GM23338 (cell line): ENCODE data around the gene JDP2.

ENCODE experiments used
- TF ChIP-seq, protein P1 (sequence below): IDR thresholded peaks from one replicate; pipeline ENCODE4 v1.6.1; 2018; ENCODE audit warnings: antibody characterized with exemption; ENCODE audit not compliant: unreplicated experiment
- TF ChIP-seq, protein P2 (sequence below), 2 experiments: fragments of 200-600 bp in 1 of 2; sonication (generic) in 1 of 2; conservative IDR thresholded peaks; 2 replicates each; pipeline versions ENCODE4 v1.5.1 to v1.6.1; 2016 to 2017; ENCODE audit warnings: antibody characterized with exemption in 2 of 2, low read depth in 2 of 2, mild to moderate bottlenecking in 2 of 2, moderate library complexity in 1 of 2

DNA sequence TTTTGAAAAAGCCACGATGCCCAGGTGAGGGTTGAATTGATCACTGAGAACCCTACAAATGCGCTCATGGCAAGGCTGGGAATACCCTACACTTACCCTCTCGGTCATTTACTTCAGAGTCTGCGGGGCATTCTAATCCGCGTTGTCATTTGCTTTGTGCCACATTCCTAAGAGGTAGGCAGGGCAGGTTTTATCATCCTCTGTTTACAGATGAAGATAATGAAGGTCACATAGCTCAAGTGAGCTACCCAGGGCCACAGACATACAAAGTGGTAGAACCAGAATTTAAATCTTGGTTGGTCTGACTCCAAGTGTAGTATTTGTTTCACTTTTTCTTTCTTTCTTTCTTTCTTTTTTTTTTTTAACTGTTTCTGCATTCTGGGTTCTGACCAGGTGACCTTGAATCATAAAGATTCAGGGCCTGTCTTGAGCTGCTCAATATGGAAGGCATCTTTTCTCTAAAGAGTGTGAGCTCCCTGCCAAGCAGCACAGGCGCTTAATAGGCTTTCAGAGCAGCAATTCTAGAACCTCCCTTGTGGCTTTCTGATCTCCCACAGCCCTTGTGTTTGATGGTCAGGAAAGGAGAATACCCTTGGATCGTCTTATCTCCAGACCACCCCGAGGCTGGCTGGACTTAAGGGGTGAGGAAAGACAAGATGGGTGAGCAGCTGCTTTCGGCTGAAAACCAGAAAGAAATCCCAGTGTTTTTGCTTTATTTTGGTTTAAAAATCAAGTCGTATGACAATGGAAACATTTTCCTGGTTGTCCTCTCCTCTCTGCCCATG is 93.8 kb downstream of the JDP2 start:
- TF ChIP-seq, protein P1, sequence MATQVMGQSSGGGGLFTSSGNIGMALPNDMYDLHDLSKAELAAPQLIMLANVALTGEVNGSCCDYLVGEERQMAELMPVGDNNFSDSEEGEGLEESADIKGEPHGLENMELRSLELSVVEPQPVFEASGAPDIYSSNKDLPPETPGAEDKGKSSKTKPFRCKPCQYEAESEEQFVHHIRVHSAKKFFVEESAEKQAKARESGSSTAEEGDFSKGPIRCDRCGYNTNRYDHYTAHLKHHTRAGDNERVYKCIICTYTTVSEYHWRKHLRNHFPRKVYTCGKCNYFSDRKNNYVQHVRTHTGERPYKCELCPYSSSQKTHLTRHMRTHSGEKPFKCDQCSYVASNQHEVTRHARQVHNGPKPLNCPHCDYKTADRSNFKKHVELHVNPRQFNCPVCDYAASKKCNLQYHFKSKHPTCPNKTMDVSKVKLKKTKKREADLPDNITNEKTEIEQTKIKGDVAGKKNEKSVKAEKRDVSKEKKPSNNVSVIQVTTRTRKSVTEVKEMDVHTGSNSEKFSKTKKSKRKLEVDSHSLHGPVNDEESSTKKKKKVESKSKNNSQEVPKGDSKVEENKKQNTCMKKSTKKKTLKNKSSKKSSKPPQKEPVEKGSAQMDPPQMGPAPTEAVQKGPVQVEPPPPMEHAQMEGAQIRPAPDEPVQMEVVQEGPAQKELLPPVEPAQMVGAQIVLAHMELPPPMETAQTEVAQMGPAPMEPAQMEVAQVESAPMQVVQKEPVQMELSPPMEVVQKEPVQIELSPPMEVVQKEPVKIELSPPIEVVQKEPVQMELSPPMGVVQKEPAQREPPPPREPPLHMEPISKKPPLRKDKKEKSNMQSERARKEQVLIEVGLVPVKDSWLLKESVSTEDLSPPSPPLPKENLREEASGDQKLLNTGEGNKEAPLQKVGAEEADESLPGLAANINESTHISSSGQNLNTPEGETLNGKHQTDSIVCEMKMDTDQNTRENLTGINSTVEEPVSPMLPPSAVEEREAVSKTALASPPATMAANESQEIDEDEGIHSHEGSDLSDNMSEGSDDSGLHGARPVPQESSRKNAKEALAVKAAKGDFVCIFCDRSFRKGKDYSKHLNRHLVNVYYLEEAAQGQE: no peak
- TF ChIP-seq, protein P2, sequence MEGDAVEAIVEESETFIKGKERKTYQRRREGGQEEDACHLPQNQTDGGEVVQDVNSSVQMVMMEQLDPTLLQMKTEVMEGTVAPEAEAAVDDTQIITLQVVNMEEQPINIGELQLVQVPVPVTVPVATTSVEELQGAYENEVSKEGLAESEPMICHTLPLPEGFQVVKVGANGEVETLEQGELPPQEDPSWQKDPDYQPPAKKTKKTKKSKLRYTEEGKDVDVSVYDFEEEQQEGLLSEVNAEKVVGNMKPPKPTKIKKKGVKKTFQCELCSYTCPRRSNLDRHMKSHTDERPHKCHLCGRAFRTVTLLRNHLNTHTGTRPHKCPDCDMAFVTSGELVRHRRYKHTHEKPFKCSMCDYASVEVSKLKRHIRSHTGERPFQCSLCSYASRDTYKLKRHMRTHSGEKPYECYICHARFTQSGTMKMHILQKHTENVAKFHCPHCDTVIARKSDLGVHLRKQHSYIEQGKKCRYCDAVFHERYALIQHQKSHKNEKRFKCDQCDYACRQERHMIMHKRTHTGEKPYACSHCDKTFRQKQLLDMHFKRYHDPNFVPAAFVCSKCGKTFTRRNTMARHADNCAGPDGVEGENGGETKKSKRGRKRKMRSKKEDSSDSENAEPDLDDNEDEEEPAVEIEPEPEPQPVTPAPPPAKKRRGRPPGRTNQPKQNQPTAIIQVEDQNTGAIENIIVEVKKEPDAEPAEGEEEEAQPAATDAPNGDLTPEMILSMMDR (conservative IDR thresholded peaks at IDR 0.05; ENCODE audit: low read depth in 2 of 2): no peak
